Peyer's patch (tissue), 4 donors: ENCODE data around the gene BCKDHA. TPM values are rescaled to one million over a fixed set of nuclear protein-coding genes. Genes with fewer than 3 reads are reported as not detected.
A peak's percentile ranks its signal among the peaks of the same experiment; 100 is the strongest.

Experiments used
- DNase-seq, 3 donors: peaks; one replicate each; pipeline ENCODE4 v3.0.0-alpha.2; 2017 to 2019
- H3K27ac ChIP-seq, 4 donors: fragments of 200-600 bp; sonication (generic); one replicate each; pipeline ENCODE4 v1.5.1; 2016 to 2019
- H3K27me3 ChIP-seq, 2 donors: fragments of 200-600 bp; sonication (generic); one replicate each; pipeline ENCODE4 v1.5.1; 2019
- H3K36me3 ChIP-seq, 3 donors: fragments of 200-600 bp; sonication (generic); one replicate each; pipeline ENCODE4 v1.5.1; 2016 to 2019
- H3K4me1 ChIP-seq, 4 donors: fragments of 200-600 bp; sonication (generic); one replicate each; pipeline ENCODE4 v1.5.1; 2016 to 2019
- H3K4me3 ChIP-seq, 4 donors: fragments of 200-600 bp; sonication (generic); 1 replicate in 3 of 4; 2 replicates in 1 of 4; pipeline ENCODE4 v1.5.1; 2016 to 2019; ENCODE audit warnings: mild to moderate bottlenecking in 1 of 4
- H3K9me3 ChIP-seq, 4 donors: fragments of 200-600 bp; sonication (generic); one replicate each; pipeline ENCODE4 v1.5.1; 2016 to 2019; ENCODE audit warnings: mild to moderate bottlenecking in 1 of 4
- CTCF ChIP-seq, 6 experiments: fragments of 450-650 bp in 4 of 6; fragments of 200-600 bp in 2 of 6; sonication (generic) in 1 of 6; IDR thresholded peaks; one replicate each; pipeline ENCODE4 v1.5.1; 2017 to 2019; ENCODE audit warnings: antibody characterized with exemption in 6 of 6, mild to moderate bottlenecking in 3 of 6, moderate library complexity in 1 of 6
- POLR2A ChIP-seq, 2 donors: fragments of 450-650 bp; IDR thresholded peaks; one replicate each; pipeline ENCODE4 v1.5.1; 2017; ENCODE audit warnings: antibody characterized with exemption in 2 of 2, mild to moderate bottlenecking in 2 of 2, moderate library complexity in 2 of 2
- total RNA-seq, 4 donors: library from RNA; depleted of rRNA; stranded (reverse); fragments of >200 nt; gene quantifications; one replicate each; pipeline ENCODE4 v1.1.0, GENCODE V29; 2016

BCKDHA gene
- total RNA-seq, 4 donors from 2014 or later = 23.9 to 41.7 (median 30.7) TPM

DNA sequence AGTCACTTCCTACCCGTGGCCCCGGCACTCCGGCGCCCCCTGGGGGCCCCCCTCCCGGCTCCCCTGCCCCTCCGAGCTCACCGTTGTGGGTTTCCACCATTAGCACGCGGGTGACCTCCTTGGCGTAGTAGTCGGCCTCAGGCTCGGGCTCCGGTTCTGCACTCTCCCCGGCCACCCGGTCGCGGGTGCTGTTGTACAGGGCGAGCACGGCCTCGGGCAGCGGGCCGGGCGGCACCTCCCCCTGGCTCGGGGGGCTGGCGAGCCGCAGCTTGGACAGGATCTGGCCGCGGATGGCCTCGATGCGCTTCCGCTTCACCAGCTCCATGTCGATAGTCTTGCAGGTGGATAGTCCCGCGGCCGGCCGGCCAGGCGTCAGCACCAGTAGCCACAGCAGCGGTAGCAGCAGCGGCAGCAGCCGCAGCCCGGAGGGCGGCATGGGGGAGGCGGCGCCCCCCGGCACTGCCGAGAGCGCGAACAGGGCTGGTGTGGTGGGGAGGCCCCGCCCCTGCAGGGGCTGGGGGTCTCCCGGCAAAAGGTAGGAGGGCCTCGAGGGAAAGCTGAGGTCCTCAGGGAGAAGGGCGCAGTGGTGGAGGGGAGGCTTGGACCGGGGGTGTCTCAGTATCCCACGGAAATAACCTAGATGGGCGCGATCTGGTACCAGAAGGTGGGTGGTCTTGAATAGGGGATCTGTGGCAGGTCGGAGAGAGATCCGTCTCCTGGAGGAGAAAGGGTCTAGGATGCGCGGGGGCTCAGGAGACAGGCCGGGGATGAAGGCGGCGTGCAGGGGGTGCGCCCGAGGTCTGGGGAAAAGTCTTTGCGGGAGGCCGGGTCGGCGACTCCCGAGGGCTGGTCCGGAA lies 44.8 kb upstream of the BCKDHA start:
- peaks cover 0 to 22% (median 8%) of the 10 kb centered on the region in 4 donors for H3K4me1 ChIP-seq
- peaks cover 0 to 4% of the 10 kb centered on the region in 2 donors for H3K27me3 ChIP-seq
- peak overlapping the region; percentile 84 to 99 (median 92) for H3K27ac ChIP-seq
- no peak for TF ChIP-seq POLR2A (IDR thresholded peaks at IDR 0.05)
- TF ChIP-seq CTCF (IDR thresholded peaks at IDR 0.05) = peak; percentile 12 to 72 (median 40)
- peak overlapping the region; percentile 84 to 91 (median 88) for H3K4me3 ChIP-seq
- H3K9me3 ChIP-seq = no peaks in the 10 kb centered on the region
- DNase-seq = peak; percentile 70 to 93 (median 87)
- peaks cover 0 to 4% (median 0%) of the 10 kb centered on the region in 3 donors for H3K36me3 ChIP-seq

- H3K27me3 ChIP-seq = peaks cover 0 to 4% of the 10 kb centered on the region in 2 donors
- no peaks in the 10 kb centered on the region for H3K36me3 ChIP-seq
- H3K4me3 ChIP-seq = peak within 1 kb of the TSS; percentile 84 to 91 (median 88)
- peaks cover 0 to 22% (median 8%) of the 10 kb centered on the region in 4 donors for H3K4me1 ChIP-seq
- peak; percentile 84 to 96 (median 94) for DNase-seq
- TF ChIP-seq CTCF (IDR thresholded peaks at IDR 0.05) = peak; percentile 77 to 95 (median 84)
- peak; percentile 47 to 59 for TF ChIP-seq POLR2A (IDR thresholded peaks at IDR 0.05)
- no peaks in the 10 kb centered on the region for H3K9me3 ChIP-seq
- peak within 1 kb of the TSS; percentile 84 to 99 (median 92) for H3K27ac ChIP-seq
These were observed 43.9 kb upstream of the BCKDHA start, which contains the start of gene TGFB1 for GRCh38 chr19:41353466-41354342. TSS of gene TGFB1 (minus strand) at chr19:41353922. CDS start at chr19:41353044, 878 bp downstream.

- no peak for DNase-seq
- H3K36me3 ChIP-seq = no peaks in the 10 kb centered on the region
- no peaks in the 10 kb centered on the region for H3K9me3 ChIP-seq
- peaks cover 0 to 4% of the 10 kb centered on the region in 2 donors for H3K27me3 ChIP-seq
- peak overlapping the region; percentile 84 to 91 (median 88) for H3K4me3 ChIP-seq
- peaks cover 0 to 19% (median 8%) of the 10 kb centered on the region in 4 donors for H3K4me1 ChIP-seq
- TF ChIP-seq CTCF (IDR thresholded peaks at IDR 0.05) (no peak), POLR2A (IDR thresholded peaks at IDR 0.05) (no peak)
- peak overlapping the region; percentile 84 to 99 (median 92) for H3K27ac ChIP-seq
These were observed 43.2 kb upstream of the BCKDHA start for GRCh38 chr19:41354343-41354953.

DNA sequence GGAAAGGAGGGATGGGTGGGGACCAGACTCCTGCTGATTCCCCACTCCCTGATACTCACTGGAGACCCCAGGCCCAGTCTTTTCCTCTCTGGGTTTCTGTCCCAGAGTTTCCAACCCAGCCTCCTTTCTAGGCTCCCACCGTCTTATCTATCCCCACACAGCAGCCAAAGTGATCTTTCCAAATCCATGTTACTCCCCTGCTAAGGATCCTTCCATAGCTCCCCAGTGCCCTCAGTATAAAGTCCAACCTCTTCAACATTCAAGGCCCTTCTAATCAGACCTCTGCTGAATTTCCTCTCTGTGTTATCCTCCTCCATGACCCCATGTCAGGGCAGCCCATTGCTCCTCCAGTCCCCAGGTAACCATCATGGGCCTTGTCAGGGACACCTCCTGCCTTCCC lies 42.6 kb upstream of the BCKDHA start:
- H3K4me3 ChIP-seq = no peak overlapping the region
- H3K9me3 ChIP-seq = no peaks in the 10 kb centered on the region
- TF ChIP-seq CTCF (IDR thresholded peaks at IDR 0.05) = no peak
- no peak for TF ChIP-seq POLR2A (IDR thresholded peaks at IDR 0.05)
- H3K27me3 ChIP-seq = peaks cover 0 to 4% of the 10 kb centered on the region in 2 donors
- DNase-seq = no peak
- no peaks in the 10 kb centered on the region for H3K36me3 ChIP-seq
- H3K27ac ChIP-seq = no peak overlapping the region
- H3K4me1 ChIP-seq = peaks cover 0 to 14% (median 5%) of the 10 kb centered on the region in 4 donors

DNA sequence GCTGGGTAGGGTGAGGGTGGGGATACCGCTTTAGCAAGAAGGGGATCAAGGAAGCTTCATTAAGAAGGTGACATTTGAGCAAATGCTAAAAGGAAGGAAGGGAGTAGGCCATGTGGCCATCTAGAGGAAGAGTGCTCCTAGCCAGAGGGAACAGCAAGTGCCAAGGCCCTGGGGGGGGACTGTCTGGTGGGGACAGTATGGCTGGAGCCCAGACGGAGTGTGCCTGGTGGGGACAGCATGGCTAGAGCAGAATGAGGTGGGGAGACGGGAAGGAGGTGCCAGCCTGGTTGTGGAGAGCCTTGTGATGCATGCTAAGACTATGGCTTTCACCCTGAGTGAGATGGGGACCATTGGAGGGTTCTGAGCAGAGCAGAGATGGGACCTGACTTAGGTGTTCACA lies 41.8 kb upstream of the BCKDHA start:
- DNase-seq = no peak
- H3K36me3 ChIP-seq = no peaks in the 10 kb centered on the region
- no peak for TF ChIP-seq CTCF (IDR thresholded peaks at IDR 0.05)
- no peak for TF ChIP-seq POLR2A (IDR thresholded peaks at IDR 0.05)
- H3K4me3 ChIP-seq = no peak overlapping the region
- H3K9me3 ChIP-seq = no peaks in the 10 kb centered on the region
- peaks cover 0 to 4% of the 10 kb centered on the region in 2 donors for H3K27me3 ChIP-seq
- peaks cover 0 to 9% (median 2%) of the 10 kb centered on the region in 4 donors for H3K4me1 ChIP-seq
- H3K27ac ChIP-seq = peak overlapping the region in 1 of 4 donors; percentile 7
